Activated B cell treated with CpG ODN at 0.5 μM for 24 hours (primary cell): ENCODE results near the gene CCNQ. TPM values are rescaled to one million over a fixed set of nuclear protein-coding genes. Genes with fewer than 3 reads are reported as not detected.

ENCODE experiments used
- ATAC-seq: fragments of 200-7000 bp; cut with Tn5 transposase; one replicate; pipeline ENCODE4 v1.10.0; 2021; ENCODE audit warnings: low read depth, mild to moderate bottlenecking, moderate library complexity
- CTCF ChIA-PET: fragments of 350-600 bp; sonication (Branson Sonifier 250); formaldehyde crosslinking; loops from one replicate; lab custom pipeline; 2021; ENCODE audit warnings: antibody characterized with exemption; lab: Charles Lee
- POLR2A ChIA-PET: fragments of 350-600 bp; sonication (Branson Sonifier 250); formaldehyde crosslinking; loops from one replicate; lab custom pipeline; 2021; ENCODE audit warnings: antibody characterized with exemption; lab: Charles Lee
- DNase-seq: peaks from one replicate; pipeline ENCODE4 v3.0.0; 2022
- H3K27ac Mint-ChIP-seq: one replicate; pipeline ENCODE4 v1.8.0; 2020; ENCODE audit warnings: mixed read lengths
- H3K27me3 Mint-ChIP-seq: one replicate; pipeline ENCODE4 v1.8.0; 2021; ENCODE audit warnings: mixed read lengths
- H3K36me3 Mint-ChIP-seq: one replicate; pipeline ENCODE4 v1.8.0; 2021; ENCODE audit warnings: low read depth, mixed read lengths
- H3K4me1 Mint-ChIP-seq: one replicate; pipeline ENCODE4 v1.8.0; 2021; ENCODE audit warnings: mixed read lengths
- H3K4me3 Mint-ChIP-seq: one replicate; pipeline ENCODE4 v1.8.0; 2020; ENCODE audit warnings: mild to moderate bottlenecking, mixed read lengths
- H3K9me3 Mint-ChIP-seq: one replicate; pipeline ENCODE4 v1.8.0; 2020; ENCODE audit warnings: mixed read lengths
- CTCF ChIP-seq: fragments of 200-600 bp; IDR thresholded peaks from one replicate; pipeline ENCODE4 v1.8.0; 2022; ENCODE audit warnings: antibody characterized with exemption, mild to moderate bottlenecking
- intact Hi-C: fragments of 100-400 bp; cut with micrococcal nuclease; formaldehyde crosslinking; loops from one replicate; pipeline ENCODE4 v1.15.1; 2024
- total RNA-seq: library from RNA; stranded (reverse); gene quantifications from 2 replicates; pipeline ENCODE4 v1.2.3, GENCODE V29; 2022

The CCNQ gene
- total RNA-seq, 1 donor from 2014 or later = 25.8 TPM

DNA sequence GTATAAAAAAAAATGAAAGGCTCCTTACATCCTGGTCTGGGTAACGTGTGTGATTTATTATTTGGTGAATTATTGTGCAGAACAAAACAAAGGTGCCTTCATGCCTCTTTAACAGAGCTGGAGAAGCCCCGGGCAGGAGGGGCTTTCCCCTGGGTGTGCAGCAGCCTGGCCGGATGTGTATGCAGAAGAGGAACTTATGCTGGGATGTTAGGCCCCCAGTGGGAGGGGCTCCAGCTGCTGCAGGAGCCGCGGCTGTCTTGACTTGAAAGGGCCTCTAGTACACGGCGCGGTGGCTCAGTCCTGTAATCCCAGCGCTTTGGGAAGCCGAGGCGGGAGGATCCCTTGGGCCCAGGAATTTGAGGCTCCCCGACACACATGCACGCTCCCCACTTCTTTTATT, 16.0 kb downstream of the CCNQ start:
- intact Hi-C loops = loop anchor here (1.0 to 2.0 kb wide), 3 partner anchors 8 to 28 kb away; no protein-coding TSS in a partner anchor
- Mint-ChIP-seq H3K36me3 (peaks cover 19% of the 10 kb centered on the region), H3K4me3 (peak overlapping the region; percentile 60), H3K27me3 (no peaks in the 10 kb centered on the region), H3K9me3 (no peaks in the 10 kb centered on the region), H3K27ac (peak overlapping the region; percentile 73), H3K4me1 (peaks cover 31% of the 10 kb centered on the region)
- ChIA-PET CTCF (interaction anchor here (0.7 to 1.7 kb wide), 2 partner anchors 15 to 85 kb away, joined by 3 read pairs; no protein-coding TSS in a partner anchor), POLR2A (interaction anchor here (2.0 kb wide), 1 partner anchor 15 kb away, joined by 9 read pairs; no protein-coding TSS in a partner anchor)
- TF ChIP-seq CTCF = no peak
- DNase-seq = peak; percentile 53
- ATAC-seq = peak; percentile 100

GRCh38 chrX:153580700-153581386, 18.1 kb downstream of the CCNQ start:
- ATAC-seq (no peak), DNase-seq (no peak)
- H3K27me3 Mint-ChIP-seq = no peaks in the 10 kb centered on the region
- H3K9me3 Mint-ChIP-seq = no peaks in the 10 kb centered on the region
- peaks cover 28% of the 10 kb centered on the region for H3K4me1 Mint-ChIP-seq
- ChIA-PET POLR2A (no interaction called here), CTCF (interaction anchor here (0.8 kb wide), 1 partner anchor 85 kb away, joined by 3 read pairs; no protein-coding TSS in a partner anchor)
- no peak for TF ChIP-seq CTCF
- H3K27ac Mint-ChIP-seq = no peak overlapping the region
- intact Hi-C loops = no loop called here
- no peak overlapping the region for H3K4me3 Mint-ChIP-seq
- peaks cover 4% of the 10 kb centered on the region for H3K36me3 Mint-ChIP-seq

GRCh38 chrX:153578889-153579288, 20.1 kb downstream of the CCNQ start:
- ATAC-seq (no peak), DNase-seq (no peak)
- H3K4me3 Mint-ChIP-seq = no peak overlapping the region
- ChIA-PET CTCF (no interaction called here), POLR2A (no interaction called here)
- H3K27ac Mint-ChIP-seq = no peak overlapping the region
- no peaks in the 10 kb centered on the region for H3K9me3 Mint-ChIP-seq
- H3K4me1 Mint-ChIP-seq = peaks cover 32% of the 10 kb centered on the region
- no peak for TF ChIP-seq CTCF
- H3K36me3 Mint-ChIP-seq = no peaks in the 10 kb centered on the region
- H3K27me3 Mint-ChIP-seq = no peaks in the 10 kb centered on the region
- intact Hi-C loops = no loop called here

DNA sequence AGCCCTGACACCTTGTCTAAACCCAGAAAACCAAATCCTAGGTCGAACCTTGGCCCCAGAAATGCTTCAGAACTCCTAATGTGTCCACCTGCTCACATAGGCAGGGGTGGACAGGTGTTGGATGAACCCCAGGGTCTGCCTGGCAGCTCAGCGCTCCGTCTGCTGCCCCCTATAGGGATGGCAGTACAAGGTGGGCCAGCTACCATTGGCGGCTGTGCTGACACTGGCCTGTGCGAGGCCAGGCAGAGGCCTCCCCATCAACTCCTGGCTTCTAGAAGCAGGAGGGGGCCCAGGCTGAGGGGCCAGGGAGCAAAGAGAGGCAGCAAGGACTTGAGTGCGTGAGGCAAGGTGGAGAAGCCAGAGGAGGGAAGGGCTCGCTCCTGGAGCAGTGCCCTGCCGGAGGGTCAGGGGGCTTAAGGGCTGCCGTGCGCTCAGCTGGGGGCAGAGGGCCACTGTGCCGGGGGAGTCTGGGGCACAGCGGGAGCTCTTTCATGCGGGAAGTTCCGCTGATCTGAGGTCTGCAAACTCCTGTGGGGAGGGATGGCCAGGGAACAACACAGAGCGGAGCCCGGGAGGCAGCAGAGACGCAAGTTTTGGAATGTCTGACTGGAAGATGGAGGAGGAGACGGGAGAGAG, 20.6 kb downstream of the CCNQ start:
- no peaks in the 10 kb centered on the region for H3K9me3 Mint-ChIP-seq
- H3K4me1 Mint-ChIP-seq = peaks cover 29% of the 10 kb centered on the region
- no peaks in the 10 kb centered on the region for H3K36me3 Mint-ChIP-seq
- TF ChIP-seq CTCF = no peak
- no peak overlapping the region for H3K27ac Mint-ChIP-seq
- no peak for DNase-seq
- POLR2A ChIA-PET = no interaction called here
- ATAC-seq = no peak
- CTCF ChIA-PET = no interaction called here
- H3K27me3 Mint-ChIP-seq = no peaks in the 10 kb centered on the region
- intact Hi-C loops = no loop called here
- no peak overlapping the region for H3K4me3 Mint-ChIP-seq

- CTCF ChIA-PET = no interaction called here
Observed at GRCh38 chrX:153576961-153577360, 22.0 kb downstream of the CCNQ start.

More at GRCh38 chrX:153576961-153577360, 22.0 kb downstream of the CCNQ start:
- Mint-ChIP-seq H3K27ac (no peak overlapping the region), H3K36me3 (no peaks in the 10 kb centered on the region), H3K9me3 (no peaks in the 10 kb centered on the region), H3K4me3 (no peak overlapping the region), H3K27me3 (no peaks in the 10 kb centered on the region), H3K4me1 (peaks cover 15% of the 10 kb centered on the region)
- POLR2A ChIA-PET = interaction anchor here (0.5 kb wide), 1 partner anchor 1111 kb away, joined by 3 read pairs; no protein-coding TSS in a partner anchor
- intact Hi-C loops = no loop called here
- TF ChIP-seq CTCF = no peak
- DNase-seq (no peak), ATAC-seq (no peak)
